Measurements from ENCODE around the gene NOL4L. TPM values are rescaled to one million over a fixed set of nuclear protein-coding genes. Genes with fewer than 3 reads are reported as not detected.

Gene NOL4L
- total RNA-seq = 37.7 to 42.7 TPM (median 40.0 TPM) in 3 replicates
- long read RNA-seq, full-length matches to known transcripts = 5 of 29 reads
- long read RNA-seq, partial matches to known transcripts = 0 of 29 reads
- long read RNA-seq, other reads (novel, unspliced or antisense) = 24 of 29 reads

- H3K36me3 Mint-ChIP-seq (ENCODE audit: low read depth) = no peaks in the 10 kb centered on the region
- TF ChIP-seq CTCF (IDR thresholded peaks at IDR 0.05) = no peak
- H3K4me3 Mint-ChIP-seq (ENCODE audit: unreplicated experiment) = peak within 1 kb of the TSS; percentile 80
- peaks cover 4% of the 10 kb centered on the region for H3K27me3 Mint-ChIP-seq (ENCODE audit: low read depth)
- peaks cover 29% of the 10 kb centered on the region for H3K4me1 Mint-ChIP-seq (ENCODE audit: low read depth)
- peak; percentile 79 for DNase-seq (ENCODE audit: low spot score)
- no peaks in the 10 kb centered on the region for H3K9me3 Mint-ChIP-seq (ENCODE audit: low read depth)
- H3K27ac Mint-ChIP-seq (ENCODE audit: unreplicated experiment) = peak within 1 kb of the TSS; percentile 49
Measured at GRCh38 chr20:32585011-32585585, at the start of gene NOL4L. TSS of gene NOL4L (minus strand) at chr20:32585333. CDS start at chr20:32584890, 443 bp downstream.

- DNase-seq (ENCODE audit: low spot score) = no peak
- H3K9me3 Mint-ChIP-seq (ENCODE audit: low read depth) = no peaks in the 10 kb centered on the region
- no peak overlapping the region for H3K4me3 Mint-ChIP-seq (ENCODE audit: unreplicated experiment)
- no peak for TF ChIP-seq CTCF (IDR thresholded peaks at IDR 0.05)
- no peaks in the 10 kb centered on the region for H3K27me3 Mint-ChIP-seq (ENCODE audit: low read depth)
- peaks cover 28% of the 10 kb centered on the region for H3K4me1 Mint-ChIP-seq (ENCODE audit: low read depth)
- no peaks in the 10 kb centered on the region for H3K36me3 Mint-ChIP-seq (ENCODE audit: low read depth)
- no peak overlapping the region for H3K27ac Mint-ChIP-seq (ENCODE audit: unreplicated experiment)
Measured at GRCh38 chr20:32634041-32634805, 49.1 kb upstream of the NOL4L start.

- TF ChIP-seq CTCF (IDR thresholded peaks at IDR 0.05) = no peak
- no peaks in the 10 kb centered on the region for H3K27me3 Mint-ChIP-seq (ENCODE audit: low read depth)
- no peaks in the 10 kb centered on the region for H3K9me3 Mint-ChIP-seq (ENCODE audit: low read depth)
- no peak for DNase-seq (ENCODE audit: low spot score)
- H3K36me3 Mint-ChIP-seq (ENCODE audit: low read depth) = no peaks in the 10 kb centered on the region
- H3K4me3 Mint-ChIP-seq (ENCODE audit: unreplicated experiment) = no peak overlapping the region
- peaks cover 30% of the 10 kb centered on the region for H3K4me1 Mint-ChIP-seq (ENCODE audit: low read depth)
- no peak overlapping the region for H3K27ac Mint-ChIP-seq (ENCODE audit: unreplicated experiment)
Measured at GRCh38 chr20:32632461-32633354, 47.6 kb upstream of the NOL4L start.

GRCh38 chr20:32631933-32632460 is 46.9 kb upstream of the NOL4L start:
- no peaks in the 10 kb centered on the region for H3K9me3 Mint-ChIP-seq (ENCODE audit: low read depth)
- no peak overlapping the region for H3K4me3 Mint-ChIP-seq (ENCODE audit: unreplicated experiment)
- no peak overlapping the region for H3K27ac Mint-ChIP-seq (ENCODE audit: unreplicated experiment)
- H3K27me3 Mint-ChIP-seq (ENCODE audit: low read depth) = no peaks in the 10 kb centered on the region
- peaks cover 35% of the 10 kb centered on the region for H3K4me1 Mint-ChIP-seq (ENCODE audit: low read depth)
- no peak for DNase-seq (ENCODE audit: low spot score)
- H3K36me3 Mint-ChIP-seq (ENCODE audit: low read depth) = no peaks in the 10 kb centered on the region
- TF ChIP-seq CTCF (IDR thresholded peaks at IDR 0.05) = no peak

Data from chondrocyte (in vitro differentiated cells).